Measurements from ENCODE around the gene ACAD8.

GRCh38 chr11:134266440-134266839, 13.1 kb downstream of the ACAD8 start:
- TF ChIP-seq POLR2A (IDR thresholded peaks at IDR 0.05; ENCODE audit: extremely low read depth, insufficient read length): no peak
- TF ChIP-seq CTCF (IDR thresholded peaks at IDR 0.05; ENCODE audit: low read depth, low read length): no peak
- no peak for TF ChIP-seq MAX (IDR thresholded peaks at IDR 0.05; ENCODE audit: low read depth, low read length)
- no peak for TF ChIP-seq MYC (IDR thresholded peaks at IDR 0.05; ENCODE audit: low read depth, low read length)

All from NB4 (cell line).